ENCODE measurements around the gene EXOC6. TPM values are rescaled to one million over a fixed set of nuclear protein-coding genes. Genes with fewer than 3 reads are reported as not detected.

The EXOC6 gene
- total and polyA plus RNA-seq, 7 donors = 7.4 to 27.8 (median 14.4) TPM

GRCh38 chr10:92961638-92962037, 113.3 kb downstream of the EXOC6 start:
- Histone ChIP-seq H3K4me1 (peaks cover 10% of the 10 kb centered on the region), H3K27ac (peak overlapping the region; percentile 15), H3K4me3 (no peak overlapping the region), H3K36me3 (ENCODE audit: insufficient read depth in 1 of 2, low read depth in 1 of 2) (peaks cover 0 to 29% of the 10 kb centered on the region in 2 donors), H3K27me3 (ENCODE audit: insufficient read depth in 3 of 3, low read length in 2 of 3) (no peaks in the 10 kb centered on the region), H3K9me3 (no peaks in the 10 kb centered on the region)
- TF ChIP-seq CTCF (IDR thresholded peaks at IDR 0.05) = no peak
- WGBS, 3 donors = 92 to 97% (median 94%) methylated on average over 2 of the region's 2 CpGs
- DNase-seq (no peak), ATAC-seq (peak in 3 of 4 donors; percentile 44 to 65 (median 52))
- intact Hi-C loops (cut with DNase I) = no loop called here

- Histone ChIP-seq H3K36me3 (ENCODE audit: insufficient read depth in 1 of 2, low read depth in 1 of 2) (peaks cover 0 to 7% of the 10 kb centered on the region in 2 donors), H3K27me3 (ENCODE audit: insufficient read depth in 3 of 3, low read length in 2 of 3) (no peaks in the 10 kb centered on the region), H3K27ac (no peak overlapping the region), H3K4me3 (no peak overlapping the region), H3K4me1 (peaks cover 10% of the 10 kb centered on the region), H3K9me3 (no peaks in the 10 kb centered on the region)
- intact Hi-C loops (cut with DNase I) = no loop called here
- no peak for DNase-seq
- 78 to 85% (median 79%) methylated on average over 2 of the region's 2 CpGs for WGBS, 3 donors
- ATAC-seq = no peak
- peak; percentile 60 for TF ChIP-seq CTCF (IDR thresholded peaks at IDR 0.05)
Observed at GRCh38 chr10:92965314-92965713, 117.0 kb downstream of the EXOC6 start.

GRCh38 chr10:92967641-92968040, 119.3 kb downstream of the EXOC6 start:
- ATAC-seq = no peak
- WGBS, 3 donors = 97% methylated on average over 2 of the region's 2 CpGs
- no peak for TF ChIP-seq CTCF (IDR thresholded peaks at IDR 0.05)

GRCh38 chr10:92969151-92969550, 120.8 kb downstream of the EXOC6 start:
- 39 to 56% (median 45%) methylated on average over 1 of the region's 1 CpG for WGBS, 3 donors
- ATAC-seq (no peak), DNase-seq (no peak)
- Histone ChIP-seq H3K27ac (no peak overlapping the region), H3K4me1 (no peaks in the 10 kb centered on the region), H3K9me3 (no peaks in the 10 kb centered on the region), H3K27me3 (ENCODE audit: insufficient read depth in 3 of 3, low read length in 2 of 3) (no peaks in the 10 kb centered on the region), H3K4me3 (no peak overlapping the region), H3K36me3 (ENCODE audit: insufficient read depth in 1 of 2, low read depth in 1 of 2) (peaks cover 0 to 25% of the 10 kb centered on the region in 2 donors)
- no peak for TF ChIP-seq CTCF (IDR thresholded peaks at IDR 0.05)
- intact Hi-C loops (cut with DNase I) = no loop called here

More at GRCh38 chr10:92967641-92968040, 119.3 kb downstream of the EXOC6 start:
- DNase-seq = no peak
- no peaks in the 10 kb centered on the region for H3K27me3 ChIP-seq (ENCODE audit: insufficient read depth in 3 of 3, low read length in 2 of 3)
- H3K4me1 ChIP-seq = no peaks in the 10 kb centered on the region
- peaks cover 0 to 22% of the 10 kb centered on the region in 2 donors for H3K36me3 ChIP-seq (ENCODE audit: insufficient read depth in 1 of 2, low read depth in 1 of 2)
- H3K4me3 ChIP-seq = no peak overlapping the region
- no peaks in the 10 kb centered on the region for H3K9me3 ChIP-seq
- no peak overlapping the region for H3K27ac ChIP-seq
- intact Hi-C loops (cut with DNase I) = no loop called here

All from psoas muscle (tissue), 8 donors.